Heart right ventricle (tissue), 16 donors: ENCODE measurements around the gene SIGLEC10. TPM values are rescaled to one million over a fixed set of nuclear protein-coding genes. Genes with fewer than 3 reads are reported as not detected.
A peak's percentile ranks its signal among the peaks of the same experiment; 100 is the strongest.
"Not testable (repeated sequence)": the region's sequence is repeated elsewhere in the genome, so short reads cannot be mapped to it uniquely, and the experiment has no call there.

Experiments
- ATAC-seq, 8 donors: fragments of 200-7000 bp; cut with Tn5 transposase; one replicate each; pipeline ENCODE4 v1.9.1; 2020; ENCODE audit warnings: mild to moderate bottlenecking in 8 of 8, moderate library complexity in 8 of 8, moderate number of reproducible peaks in 1 of 8
- DNase-seq, 2 donors: peaks; one replicate each; pipeline ENCODE4 v3.0.0-alpha.2; 2020
- H3K27ac ChIP-seq, 10 donors: fragments of 200-600 bp; sonication (generic) in 2 of 10; one replicate each; pipeline versions ENCODE4 v1.5.0 to v1.8.0; 2020 to 2022; ENCODE audit warnings: mild to moderate bottlenecking in 3 of 10
- H3K27me3 ChIP-seq, 7 donors: fragments of 200-600 bp; one replicate each; pipeline ENCODE4 v1.8.0; 2021 to 2022; ENCODE audit warnings: mild to moderate bottlenecking in 2 of 7
- H3K36me3 ChIP-seq, 9 donors: fragments of 200-600 bp; sonication (generic) in 1 of 9; one replicate each; pipeline versions ENCODE4 v1.5.0 to v1.8.0; 2020 to 2022; ENCODE audit warnings: mild to moderate bottlenecking in 2 of 9
- H3K4me1 ChIP-seq, 9 donors: fragments of 200-600 bp; sonication (generic) in 1 of 9; one replicate each; pipeline versions ENCODE4 v1.5.0 to v1.8.0; 2020 to 2022; ENCODE audit warnings: mild to moderate bottlenecking in 4 of 9
- H3K4me3 ChIP-seq, 10 donors: fragments of 200-600 bp; sonication (generic) in 2 of 10; one replicate each; pipeline versions ENCODE4 v1.5.0 to v1.8.0; 2020 to 2022; ENCODE audit warnings: mild to moderate bottlenecking in 7 of 10, moderate library complexity in 2 of 10
- H3K9me3 ChIP-seq, 11 donors: fragments of 200-600 bp in 10 of 11; sonication (generic) in 2 of 11; one replicate each; pipeline versions ENCODE4 v1.5.0 to v1.8.0; 2013 to 2022; ENCODE audit warnings: mild to moderate bottlenecking in 2 of 11, control low read depth in 1 of 11, moderate library complexity in 1 of 11
- WGBS, 2 donors: extraction: QIAGEN DNeasy Blood & Tissue Kit; methylation state at CpG; one replicate each; pipeline ENCODE4 v1.1.7; 2013; ENCODE audit warnings: inconsistent platforms in 1 of 2; 5-methylcytosine and 5-hydroxymethylcytosine counted together
- intact Hi-C, 10 donors: fragments of 100-400 bp; cut with DNase I; formaldehyde crosslinking; loops; one replicate each; pipeline versions ENCODE4 v1.11.1 to v1.14.2; 2022
- long read RNA-seq, 3 donors: library from polyadenylated mRNA; unstranded; transcript quantifications; one replicate each; pipeline ENCODE4 v2.0.0, GENCODE V29; 2020 to 2021
- polyA plus RNA-seq, 2 donors: library from polyadenylated mRNA; stranded (reverse); fragments of 200-250 nt; gene quantifications; one replicate each; pipeline ENCODE4 v1.2.3, GENCODE V29; 2013
- total RNA-seq, 10 donors: library from RNA; stranded (reverse); fragmentation: NEBNext Ultra II Directional in 3 of 10; extraction: Animal tissue kit (Norgen Biotek cat#: 25700) in 3 of 10; gene quantifications; one replicate each; pipeline versions ENCODE4 v1.2.1 to v1.2.4, GENCODE V29; 2021 to 2023
- TF ChIP-seq, protein P1 (sequence below), 9 donors: fragments of 200-600 bp; sonication (generic) in 2 of 9; IDR thresholded peaks; one replicate each; pipeline versions ENCODE4 v1.5.0 to v1.8.0; 2021 to 2022; ENCODE audit warnings: antibody characterized with exemption in 9 of 9, mild to moderate bottlenecking in 5 of 9, moderate library complexity in 1 of 9
- donor health status: Arrhythmogenic right ventricular cardiomyopathy.
- donor health status: ischemic (EF 13 %, LVEDD 7.1; RV severe dilation, severe dysfunction).
- donor health status: healthy with polysubstance abuse.
- donor health status: DM: no; HTN: yes; CAD: no.
- donor health status: DM: no; HTN: no; CAD: no.
- donor health status: ischemic (EF 25% LVEDD 6.9; RV normal size, moderate dysfunction).
- donor health status: ischemic (EF 25% LVEDD 5.7; RV mildly dilated, moderate dysfunction).
- donor health status: healthy.
- donor health status: DM: yes; HTN: yes; CAD: no.
- donor health status: Ischemic cardiomyopathy.
- donor health status: ischemic (EF 35%, LVEDD 5.7; RV mildly dilated, moderate dysfunction).
- donor health status: nonischemic (EF 11% LVEDD 7.7; RV severe dilation, severe dysfunction).
- donor health status: DM: yes; HTN: yes; CAD: no.
- donor health status: PGD.
- donor health status: ischemic (EF 29% LVEDD 5.4; RV normal size, mild dysfunction).
- donor health status: nonischemic (EF 23%, LVEDD 6.1; RV moderate dilation, normal function).

SIGLEC10 gene, protein sequence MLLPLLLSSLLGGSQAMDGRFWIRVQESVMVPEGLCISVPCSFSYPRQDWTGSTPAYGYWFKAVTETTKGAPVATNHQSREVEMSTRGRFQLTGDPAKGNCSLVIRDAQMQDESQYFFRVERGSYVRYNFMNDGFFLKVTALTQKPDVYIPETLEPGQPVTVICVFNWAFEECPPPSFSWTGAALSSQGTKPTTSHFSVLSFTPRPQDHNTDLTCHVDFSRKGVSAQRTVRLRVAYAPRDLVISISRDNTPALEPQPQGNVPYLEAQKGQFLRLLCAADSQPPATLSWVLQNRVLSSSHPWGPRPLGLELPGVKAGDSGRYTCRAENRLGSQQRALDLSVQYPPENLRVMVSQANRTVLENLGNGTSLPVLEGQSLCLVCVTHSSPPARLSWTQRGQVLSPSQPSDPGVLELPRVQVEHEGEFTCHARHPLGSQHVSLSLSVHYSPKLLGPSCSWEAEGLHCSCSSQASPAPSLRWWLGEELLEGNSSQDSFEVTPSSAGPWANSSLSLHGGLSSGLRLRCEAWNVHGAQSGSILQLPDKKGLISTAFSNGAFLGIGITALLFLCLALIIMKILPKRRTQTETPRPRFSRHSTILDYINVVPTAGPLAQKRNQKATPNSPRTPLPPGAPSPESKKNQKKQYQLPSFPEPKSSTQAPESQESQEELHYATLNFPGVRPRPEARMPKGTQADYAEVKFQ
- 1 to 10 TPM in 3 of 10 donors, under 1 TPM in 7; 0.17 to 4.2 (median 0.82) TPM for total RNA-seq
- 1 to 10 TPM in 1 of 2 donors, under 1 TPM in 1; 0.22 to 1.8 TPM for polyA plus RNA-seq
- long read RNA-seq, donor 1, result 0 reads
- long read RNA-seq, donor 2, result 0 reads
- long read RNA-seq, donor 3, partial matches to known transcripts, result 1 of 2 reads
- long read RNA-seq, donor 3, other reads (novel, unspliced or antisense), result 1 of 2 reads

DNA sequence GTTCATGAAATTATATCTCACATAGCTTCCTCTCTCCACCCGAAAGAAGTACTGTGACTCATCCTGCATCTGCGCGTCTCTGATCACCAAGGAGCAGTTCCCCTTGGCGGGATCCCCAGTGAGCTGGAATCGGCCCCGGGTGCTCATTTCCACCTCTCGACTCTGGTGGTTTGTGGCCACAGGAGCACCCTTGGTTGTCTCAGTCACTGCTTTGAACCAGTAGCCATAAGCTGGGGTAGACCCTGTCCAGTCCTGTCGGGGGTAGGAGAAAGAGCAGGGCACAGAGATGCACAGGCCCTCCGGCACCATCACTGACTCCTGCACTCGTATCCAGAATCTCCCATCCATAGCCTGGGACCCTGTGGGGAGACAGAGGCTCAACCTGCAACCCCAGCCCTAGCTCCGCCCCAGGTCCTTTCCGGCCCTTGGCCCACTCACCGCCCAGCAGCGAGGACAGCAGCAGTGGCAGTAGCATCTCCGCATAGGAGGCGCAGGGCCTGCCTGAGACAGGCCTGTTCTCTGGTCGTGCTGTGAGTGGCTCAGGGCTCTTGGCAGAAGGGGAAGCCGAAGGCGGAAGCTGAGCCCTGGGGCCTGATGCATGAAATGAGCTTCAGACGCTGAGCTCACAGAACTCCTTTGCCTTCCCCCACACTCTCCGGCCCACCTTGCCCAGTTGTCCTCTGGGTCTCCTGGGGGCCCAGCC lies at the start of gene SIGLEC10:
TSS of gene SIGLEC10 (minus strand) at position 536 of the 703 bp plus-strand sequence. CDS start at position 475, 61 bp downstream.
- WGBS, 2 donors, result 57% methylated on average over 21 of the region's 21 CpGs
- intact Hi-C loops, result no loop called here
- peak; percentile 18 to 34 for DNase-seq
- peaks cover 0 to 44% (median 22%) of the 10 kb centered on the region in 7 donors for H3K27me3 ChIP-seq
- TF ChIP-seq, protein P1, sequence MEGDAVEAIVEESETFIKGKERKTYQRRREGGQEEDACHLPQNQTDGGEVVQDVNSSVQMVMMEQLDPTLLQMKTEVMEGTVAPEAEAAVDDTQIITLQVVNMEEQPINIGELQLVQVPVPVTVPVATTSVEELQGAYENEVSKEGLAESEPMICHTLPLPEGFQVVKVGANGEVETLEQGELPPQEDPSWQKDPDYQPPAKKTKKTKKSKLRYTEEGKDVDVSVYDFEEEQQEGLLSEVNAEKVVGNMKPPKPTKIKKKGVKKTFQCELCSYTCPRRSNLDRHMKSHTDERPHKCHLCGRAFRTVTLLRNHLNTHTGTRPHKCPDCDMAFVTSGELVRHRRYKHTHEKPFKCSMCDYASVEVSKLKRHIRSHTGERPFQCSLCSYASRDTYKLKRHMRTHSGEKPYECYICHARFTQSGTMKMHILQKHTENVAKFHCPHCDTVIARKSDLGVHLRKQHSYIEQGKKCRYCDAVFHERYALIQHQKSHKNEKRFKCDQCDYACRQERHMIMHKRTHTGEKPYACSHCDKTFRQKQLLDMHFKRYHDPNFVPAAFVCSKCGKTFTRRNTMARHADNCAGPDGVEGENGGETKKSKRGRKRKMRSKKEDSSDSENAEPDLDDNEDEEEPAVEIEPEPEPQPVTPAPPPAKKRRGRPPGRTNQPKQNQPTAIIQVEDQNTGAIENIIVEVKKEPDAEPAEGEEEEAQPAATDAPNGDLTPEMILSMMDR (IDR thresholded peaks at IDR 0.05), result no peak
- H3K4me3 ChIP-seq, result peak within 1 kb of the TSS in 1 of 10 donors; percentile 43
- peak within 1 kb of the TSS in 2 of 10 donors; percentile 17 to 84 for H3K27ac ChIP-seq
- H3K4me1 ChIP-seq, result peaks cover 0 to 42% (median 0%) of the 10 kb centered on the region in 9 donors
- ATAC-seq, result peak; percentile 39 to 66 (median 59)
- H3K36me3 ChIP-seq, result no peaks in the 10 kb centered on the region
- H3K9me3 ChIP-seq, result no peaks in the 10 kb centered on the region

DNA sequence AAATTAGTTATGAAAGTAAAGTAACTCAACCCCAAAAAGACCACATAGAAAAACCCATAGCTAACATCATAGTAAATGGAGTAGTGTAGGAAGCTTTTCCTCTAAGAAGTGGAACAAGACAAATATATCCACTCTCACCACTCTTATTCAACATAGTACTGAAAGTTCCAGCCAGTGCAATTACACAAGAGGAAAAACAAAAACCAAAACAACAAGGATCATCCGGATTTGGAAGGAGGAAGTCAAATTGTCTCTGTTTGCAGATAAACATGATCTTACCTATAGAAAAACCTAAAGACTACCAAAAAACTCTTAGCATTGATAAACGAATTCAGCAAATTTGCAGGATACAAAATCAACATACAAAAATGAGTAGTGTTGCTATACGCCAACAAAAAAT lies 49.3 kb upstream of the SIGLEC10 start:
- H3K27ac ChIP-seq, result no peak overlapping the region
- 52 to 55% methylated on average over 3 of the region's 3 CpGs for WGBS, 2 donors
- no peaks in the 10 kb centered on the region for H3K9me3 ChIP-seq
- peaks cover 0 to 34% (median 0%) of the 10 kb centered on the region in 9 donors for H3K4me1 ChIP-seq
- TF ChIP-seq, protein P1 (IDR thresholded peaks at IDR 0.05), result no peak
- H3K36me3 ChIP-seq, result no peaks in the 10 kb centered on the region
- no peak overlapping the region for H3K4me3 ChIP-seq
- peaks cover 0 to 54% (median 23%) of the 10 kb centered on the region in 7 donors for H3K27me3 ChIP-seq
- no peak for ATAC-seq
- DNase-seq, result no peak
- intact Hi-C loops, result no loop called here

DNA sequence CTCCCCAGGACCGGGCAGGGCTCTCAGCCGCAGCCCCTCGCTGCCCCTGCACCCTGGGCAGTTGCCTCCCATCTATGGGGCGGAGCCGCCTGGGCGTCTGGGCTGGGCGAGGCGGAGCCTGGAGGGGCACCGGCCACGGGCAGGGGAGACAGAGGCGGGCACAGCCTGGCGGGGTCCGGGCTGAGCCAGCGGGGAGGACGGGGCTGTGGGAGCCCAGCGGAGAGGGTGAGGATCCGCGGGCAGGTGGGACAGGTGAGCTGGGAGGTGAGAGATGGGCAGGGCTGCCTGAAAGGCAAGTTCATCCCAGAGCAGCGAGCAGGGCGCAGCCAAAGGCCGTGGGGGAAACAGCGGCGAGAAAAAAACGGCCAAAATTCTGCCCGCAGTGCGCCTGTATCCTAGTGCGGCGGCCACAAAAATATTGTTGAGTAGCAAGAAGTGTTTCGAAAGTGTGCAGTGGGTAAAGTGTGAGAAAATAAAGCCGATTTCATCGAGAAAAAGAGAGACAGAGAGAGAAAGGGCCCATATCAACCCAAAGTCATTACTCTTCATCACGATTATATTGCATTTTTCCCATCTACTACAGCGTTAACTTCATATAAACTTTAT lies 46.6 kb upstream of the SIGLEC10 start:
- peak in 1 of 8 donors; percentile 36 for ATAC-seq
- 28 to 33% methylated on average over 12 to 13 of the region's 33 CpGs for WGBS, 2 donors
- intact Hi-C loops, H3K27ac ChIP-seq, H3K4me3 ChIP-seq, DNase-seq, H3K9me3 ChIP-seq, H3K36me3 ChIP-seq: not testable (repeated sequence)
- peaks cover 0 to 45% (median 0%) of the 10 kb centered on the region in 9 donors for H3K4me1 ChIP-seq
- H3K27me3 ChIP-seq, result peaks cover 0 to 56% (median 31%) of the 10 kb centered on the region in 7 donors

DNA sequence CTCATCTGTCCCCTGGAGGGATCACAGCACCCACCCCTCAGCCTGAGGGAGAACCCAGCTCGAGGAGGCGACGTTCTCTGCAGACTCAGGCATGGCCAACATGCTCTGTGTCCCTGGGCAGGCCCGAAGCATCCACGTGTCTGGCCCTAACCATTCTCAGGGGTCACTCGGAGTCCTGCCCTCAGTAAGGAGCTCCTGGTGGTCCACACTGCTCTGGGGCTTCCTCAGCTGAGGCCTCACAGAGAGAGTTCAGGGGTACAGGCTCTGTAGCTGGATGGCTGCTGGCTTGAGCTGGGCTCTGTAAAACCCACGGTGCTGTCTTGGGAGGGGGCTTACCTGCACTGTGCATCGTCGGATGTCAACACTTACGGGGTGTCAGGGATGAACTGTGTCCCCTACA lies 45.2 kb upstream of the SIGLEC10 start:
- no peaks in the 10 kb centered on the region for H3K36me3 ChIP-seq
- 72 to 79% methylated on average over 10 of the region's 10 CpGs for WGBS, 2 donors
- H3K4me3 ChIP-seq, result no peak overlapping the region
- peaks cover 0 to 45% (median 0%) of the 10 kb centered on the region in 9 donors for H3K4me1 ChIP-seq
- no peaks in the 10 kb centered on the region for H3K9me3 ChIP-seq
- ATAC-seq (no peak), DNase-seq (no peak)
- intact Hi-C loops, result no loop called here
- peak overlapping the region in 1 of 10 donors; percentile 77 for H3K27ac ChIP-seq
- TF ChIP-seq, protein P1 (IDR thresholded peaks at IDR 0.05), result no peak
- H3K27me3 ChIP-seq, result peaks cover 0 to 61% (median 42%) of the 10 kb centered on the region in 7 donors
